Dendritic cell treated with granulocyte-macrophage colony-stimulating factor and Interleukin-4, amounts not matched to agents 40 ng/mL and 50 ng/mL, for 4 days (primary cell): ENCODE measurements around the gene TAS2R39.
"Not testable (repeated sequence)": the region's sequence is repeated elsewhere in the genome, so short reads cannot be mapped to it uniquely, and the experiment has no call there.

Source experiments
- H3K27ac Mint-ChIP-seq: one replicate; pipeline ENCODE4 v1.8.0; 2022; ENCODE audit warnings: mild to moderate bottlenecking, mixed read lengths
- H3K27me3 Mint-ChIP-seq: one replicate; pipeline ENCODE4 v1.8.0; 2022; ENCODE audit warnings: mild to moderate bottlenecking, mixed read lengths
- H3K36me3 Mint-ChIP-seq: one replicate; pipeline ENCODE4 v1.8.0; 2022; ENCODE audit warnings: low read depth, mixed read lengths
- H3K4me1 Mint-ChIP-seq: one replicate; pipeline ENCODE4 v1.8.0; 2022; ENCODE audit warnings: low read depth, mixed read lengths
- H3K4me3 Mint-ChIP-seq: one replicate; pipeline ENCODE4 v1.8.0; 2022; ENCODE audit warnings: mild to moderate bottlenecking, moderate library complexity, mixed read lengths
- H3K9me3 Mint-ChIP-seq: one replicate; pipeline ENCODE4 v1.8.0; 2022; ENCODE audit warnings: mixed read lengths
- intact Hi-C: fragments of 100-400 bp; cut with micrococcal nuclease; formaldehyde crosslinking; loops from one replicate; pipeline ENCODE4 v1.15.0; 2022

The TAS2R39 gene

GRCh38 chr7:143183024-143183423 lies at the start of gene TAS2R39:
TSS of gene TAS2R39 (plus strand) at chr7:143183419. CDS start at chr7:143183419, 0 bp downstream.
- Mint-ChIP-seq H3K27me3 (no peaks in the 10 kb centered on the region), H3K36me3 (no peaks in the 10 kb centered on the region), H3K9me3 (peaks cover 26% of the 10 kb centered on the region), H3K27ac (no peak within 1 kb of the TSS), H3K4me1 (no peaks in the 10 kb centered on the region), H3K4me3 (no peak within 1 kb of the TSS)
- intact Hi-C loops: no loop called here

GRCh38 chr7:143147070-143147469 lies 36.1 kb upstream of the TAS2R39 start:
- H3K4me3 Mint-ChIP-seq: no peak overlapping the region
- intact Hi-C loops: no loop called here
- H3K36me3 Mint-ChIP-seq: no peaks in the 10 kb centered on the region
- H3K4me1 Mint-ChIP-seq: no peaks in the 10 kb centered on the region
- peaks cover 2% of the 10 kb centered on the region for H3K27me3 Mint-ChIP-seq
- H3K27ac Mint-ChIP-seq: no peak overlapping the region
- H3K9me3 Mint-ChIP-seq: peaks cover 17% of the 10 kb centered on the region

- Mint-ChIP-seq H3K27me3 (peaks cover 2% of the 10 kb centered on the region), H3K27ac (no peak overlapping the region), H3K4me3 (no peak overlapping the region), H3K9me3 (peaks cover 17% of the 10 kb centered on the region), H3K4me1 (peaks cover 1% of the 10 kb centered on the region), H3K36me3 (no peaks in the 10 kb centered on the region)
- intact Hi-C loops: no loop called here
Measured at GRCh38 chr7:143148050-143148449, 35.2 kb upstream of the TAS2R39 start.

- Mint-ChIP-seq H3K27me3 (peaks cover 4% of the 10 kb centered on the region), H3K4me1 (peaks cover 7% of the 10 kb centered on the region), H3K4me3 (no peak overlapping the region), H3K27ac (no peak overlapping the region), H3K9me3 (peaks cover 17% of the 10 kb centered on the region), H3K36me3 (no peaks in the 10 kb centered on the region)
- intact Hi-C loops: no loop called here
Measured at GRCh38 chr7:143148651-143149050, 34.6 kb upstream of the TAS2R39 start.

GRCh38 chr7:143150696-143151095 lies 32.5 kb upstream of the TAS2R39 start:
- intact Hi-C loops, H3K27ac Mint-ChIP-seq, H3K4me3 Mint-ChIP-seq, H3K4me1 Mint-ChIP-seq, H3K36me3 Mint-ChIP-seq, H3K27me3 Mint-ChIP-seq: not testable (repeated sequence)
- peaks cover 17% of the 10 kb centered on the region for H3K9me3 Mint-ChIP-seq

GRCh38 chr7:143158617-143159016 lies 24.6 kb upstream of the TAS2R39 start:
- H3K9me3 Mint-ChIP-seq, intact Hi-C loops, H3K4me1 Mint-ChIP-seq, H3K4me3 Mint-ChIP-seq, H3K36me3 Mint-ChIP-seq, H3K27me3 Mint-ChIP-seq, H3K27ac Mint-ChIP-seq: not testable (repeated sequence)

GRCh38 chr7:143171697-143172096 lies 11.5 kb upstream of the TAS2R39 start:
- Mint-ChIP-seq H3K4me3 (no peak overlapping the region), H3K36me3 (no peaks in the 10 kb centered on the region), H3K27me3 (no peaks in the 10 kb centered on the region), H3K4me1 (peaks cover 11% of the 10 kb centered on the region), H3K27ac (no peak overlapping the region), H3K9me3 (peaks cover 7% of the 10 kb centered on the region)
- intact Hi-C loops: no loop called here

GRCh38 chr7:143172354-143172753 lies 10.9 kb upstream of the TAS2R39 start:
- Mint-ChIP-seq H3K4me3 (no peak overlapping the region), H3K27me3 (no peaks in the 10 kb centered on the region), H3K36me3 (no peaks in the 10 kb centered on the region), H3K27ac (no peak overlapping the region), H3K4me1 (peaks cover 11% of the 10 kb centered on the region), H3K9me3 (peaks cover 12% of the 10 kb centered on the region)
- intact Hi-C loops: no loop called here

- H3K4me1 Mint-ChIP-seq: peaks cover 6% of the 10 kb centered on the region
- H3K27ac Mint-ChIP-seq: no peak overlapping the region
- no peaks in the 10 kb centered on the region for H3K27me3 Mint-ChIP-seq
- no peak overlapping the region for H3K4me3 Mint-ChIP-seq
- no peaks in the 10 kb centered on the region for H3K36me3 Mint-ChIP-seq
- peaks cover 38% of the 10 kb centered on the region for H3K9me3 Mint-ChIP-seq
- intact Hi-C loops: no loop called here
Measured at GRCh38 chr7:143176128-143176527, 7.1 kb upstream of the TAS2R39 start.

- Mint-ChIP-seq H3K27ac (no peak overlapping the region), H3K36me3 (no peaks in the 10 kb centered on the region), H3K27me3 (no peaks in the 10 kb centered on the region), H3K9me3 (peaks cover 38% of the 10 kb centered on the region), H3K4me3 (no peak overlapping the region), H3K4me1 (no peaks in the 10 kb centered on the region)
- intact Hi-C loops: no loop called here
Measured at GRCh38 chr7:143177374-143178119, 5.7 kb upstream of the TAS2R39 start.

- H3K4me3 Mint-ChIP-seq, H3K27me3 Mint-ChIP-seq, intact Hi-C loops, H3K27ac Mint-ChIP-seq, H3K4me1 Mint-ChIP-seq, H3K36me3 Mint-ChIP-seq: not testable (repeated sequence)
- peaks cover 38% of the 10 kb centered on the region for H3K9me3 Mint-ChIP-seq
Measured at GRCh38 chr7:143180771-143181170, 2.4 kb upstream of the TAS2R39 start.

GRCh38 chr7:143181349-143181748 lies 1.9 kb upstream of the TAS2R39 start:
- no peaks in the 10 kb centered on the region for H3K36me3 Mint-ChIP-seq
- H3K9me3 Mint-ChIP-seq: peaks cover 38% of the 10 kb centered on the region
- intact Hi-C loops: no loop called here
- no peaks in the 10 kb centered on the region for H3K4me1 Mint-ChIP-seq
- H3K27ac Mint-ChIP-seq: no peak overlapping the region
- no peaks in the 10 kb centered on the region for H3K27me3 Mint-ChIP-seq
- no peak overlapping the region for H3K4me3 Mint-ChIP-seq

- Mint-ChIP-seq H3K27me3 (no peaks in the 10 kb centered on the region), H3K27ac (no peak overlapping the region), H3K9me3 (peaks cover under 1% of the 10 kb centered on the region), H3K4me1 (no peaks in the 10 kb centered on the region), H3K36me3 (no peaks in the 10 kb centered on the region), H3K4me3 (no peak overlapping the region)
- intact Hi-C loops: no loop called here
Measured at GRCh38 chr7:143185551-143185950, 2.3 kb downstream of the TAS2R39 start.

GRCh38 chr7:143188994-143189393 lies 5.8 kb downstream of the TAS2R39 start:
- H3K4me1 Mint-ChIP-seq: no peaks in the 10 kb centered on the region
- no peaks in the 10 kb centered on the region for H3K27me3 Mint-ChIP-seq
- intact Hi-C loops: no loop called here
- no peaks in the 10 kb centered on the region for H3K36me3 Mint-ChIP-seq
- no peak overlapping the region for H3K4me3 Mint-ChIP-seq
- H3K27ac Mint-ChIP-seq: no peak overlapping the region
- H3K9me3 Mint-ChIP-seq: no peaks in the 10 kb centered on the region

- H3K27ac Mint-ChIP-seq: no peak overlapping the region
- no peaks in the 10 kb centered on the region for H3K27me3 Mint-ChIP-seq
- no peak overlapping the region for H3K4me3 Mint-ChIP-seq
- peaks cover 15% of the 10 kb centered on the region for H3K9me3 Mint-ChIP-seq
- no peaks in the 10 kb centered on the region for H3K4me1 Mint-ChIP-seq
- intact Hi-C loops: no loop called here
- no peaks in the 10 kb centered on the region for H3K36me3 Mint-ChIP-seq
Measured at GRCh38 chr7:143193880-143194279, 10.7 kb downstream of the TAS2R39 start.
